IMR-90 (cell line): Measurements from ENCODE around the gene THEM4. TPM values are rescaled to one million over a fixed set of nuclear protein-coding genes. Genes with fewer than 3 reads are reported as not detected.
A peak's percentile ranks its signal among the peaks of the same experiment; 100 is the strongest.

Experiments used
- ATAC-seq: fragments of 200-7000 bp; cut with Tn5 transposase; 2 replicates; pipeline ENCODE4 v1.9.1; 2020; ENCODE audit warnings: low read depth, mild to moderate bottlenecking, moderate library complexity
- BruUV-seq: library from RNA; stranded (reverse); fragments of 400-500 nt; replicated peaks from 2 replicates; lab custom pipeline; 2021; lab: Mats Ljungman, UMichigan
- CTCF ChIA-PET: fragments of 300-600 bp; formaldehyde crosslinking; extraction: SDS; loops from one replicate; lab custom pipeline; 2021; ENCODE audit warnings: antibody characterized with exemption; lab: Yijun Ruan, JAX
- POLR2A ChIA-PET: fragments of 300-600 bp; sonication (Branson Sonifier 250); formaldehyde crosslinking; loops from one replicate; lab custom pipeline; 2022; ENCODE audit warnings: antibody characterized with exemption; ENCODE audit not compliant: unreplicated experiment; lab: Charles Lee
- DNase-seq: peaks from one replicate; pipeline ENCODE4 v3.0.0; 2013
- H2AFZ ChIP-seq: replicated peaks from 2 replicates; pipeline ENCODE3; 2013; ENCODE audit warnings: low read length, mild to moderate bottlenecking; ENCODE audit not compliant: poor library complexity
- H2AK5ac ChIP-seq: 2 replicates; pipeline ENCODE4 v1.6.1; 2013; ENCODE audit warnings: low read depth, low read length, inconsistent platforms
- H2AK9ac ChIP-seq: replicated peaks from 2 replicates; pipeline ENCODE3; 2013; ENCODE audit warnings: mild to moderate bottlenecking, low read depth, low read length, moderate library complexity; ENCODE audit not compliant: poor library complexity
- H2BK120ac ChIP-seq: 2 replicates; pipeline ENCODE4 v1.6.1; 2013; ENCODE audit warnings: low read depth, low read length, inconsistent platforms
- H2BK15ac ChIP-seq: 3 replicates; pipeline ENCODE4 v1.6.1; 2013; ENCODE audit warnings: low read depth, low read length, inconsistent platforms
- H2BK20ac ChIP-seq: 2 replicates; pipeline ENCODE4 v1.6.1; 2013; ENCODE audit warnings: low read depth, mild to moderate bottlenecking, inconsistent platforms, low read length, moderate library complexity
- H2BK5ac ChIP-seq: 2 replicates; pipeline ENCODE4 v1.6.1; 2013; ENCODE audit warnings: mild to moderate bottlenecking, low read depth, low read length, inconsistent platforms; ENCODE audit not compliant: poor library complexity, severe bottlenecking
- H3K14ac ChIP-seq: replicated peaks from 2 replicates; pipeline ENCODE4 v1.6.1; 2013; ENCODE audit warnings: low read depth, low read length, inconsistent platforms
- H3K18ac ChIP-seq: 2 replicates; pipeline ENCODE4 v1.6.1; 2013; ENCODE audit warnings: low read depth, low read length, control low read depth
- H3K23ac ChIP-seq: 2 replicates; pipeline ENCODE4 v1.6.1; 2013; ENCODE audit warnings: low read depth, low read length, inconsistent platforms
- H3K27ac ChIP-seq: 2 replicates; pipeline ENCODE4 v1.5.1; 2013; ENCODE audit warnings: mild to moderate bottlenecking, control low read depth, low read length; ENCODE audit not compliant: insufficient read depth
- H3K27me3 ChIP-seq: 2 replicates; pipeline ENCODE4 v1.6.1; 2013; ENCODE audit warnings: low read length; ENCODE audit not compliant: control insufficient read depth, insufficient read depth
- H3K36me3 ChIP-seq: 2 replicates; pipeline ENCODE4 v1.6.1; 2013; ENCODE audit warnings: low read length, mixed read lengths; ENCODE audit not compliant: control insufficient read depth, insufficient read depth
- H3K4ac ChIP-seq: 2 replicates; pipeline ENCODE4 v1.6.1; 2013; ENCODE audit warnings: low read depth, low read length, inconsistent platforms
- H3K4me1 ChIP-seq: 2 replicates; pipeline ENCODE4 v1.6.1; 2013; ENCODE audit warnings: low read length, mixed read lengths; ENCODE audit not compliant: control insufficient read depth, insufficient read depth
- H3K4me2 ChIP-seq: 2 replicates; pipeline ENCODE4 v1.6.1; 2013; ENCODE audit warnings: low read depth, mild to moderate bottlenecking, control low read depth, low read length, moderate library complexity
- H3K4me3 ChIP-seq: 2 replicates; pipeline ENCODE4 v1.5.1; 2013; ENCODE audit warnings: low read depth, mild to moderate bottlenecking, control low read depth, low read length, moderate library complexity; ENCODE audit not compliant: insufficient read depth
- H3K56ac ChIP-seq: 2 replicates; pipeline ENCODE4 v1.6.1; 2013; ENCODE audit warnings: low read length, inconsistent platforms; ENCODE audit not compliant: insufficient read depth; ENCODE audit errors: extremely low read depth
- H3K79me1 ChIP-seq, 2 experiments: 2 replicates each; pipeline ENCODE4 v1.6.1; 2013; ENCODE audit warnings: low read length in 2 of 2, inconsistent platforms in 1 of 2, low read depth in 1 of 2
- H3K9ac ChIP-seq: 2 replicates; pipeline ENCODE4 v1.6.1; 2013; ENCODE audit warnings: low read depth, low read length, control low read depth
- H3K9me1 ChIP-seq: 2 replicates; pipeline ENCODE4 v1.6.1; 2013; ENCODE audit warnings: low read length, inconsistent platforms; ENCODE audit not compliant: insufficient read depth
- H3K9me3 ChIP-seq: 2 replicates; pipeline ENCODE4 v1.6.1; 2013; ENCODE audit warnings: low read length; ENCODE audit not compliant: control insufficient read depth, insufficient read depth
- H4K20me1 ChIP-seq: 2 replicates; pipeline ENCODE4 v1.6.1; 2013; ENCODE audit warnings: low read length, inconsistent platforms; ENCODE audit not compliant: insufficient read depth
- H4K5ac ChIP-seq: 2 replicates; pipeline ENCODE4 v1.6.1; 2013; ENCODE audit warnings: mild to moderate bottlenecking, low read depth, low read length, control low read depth
- H4K8ac ChIP-seq, 2 experiments: 2 replicates each; pipeline ENCODE4 v1.6.1; 2013; ENCODE audit warnings: low read depth in 2 of 2, low read length in 2 of 2, control low read depth in 1 of 2, inconsistent platforms in 1 of 2
- H4K91ac ChIP-seq: 2 replicates; pipeline ENCODE4 v1.6.1; 2013; ENCODE audit warnings: low read depth, low read length, inconsistent platforms; ENCODE audit not compliant: insufficient read depth
- CEBPB ChIP-seq: IDR thresholded peaks from 2 replicates; pipeline ENCODE4 v1.6.1; 2012; ENCODE audit warnings: low read depth, low read length, improper control_type of control experiment
- FOS ChIP-seq: fragments of 150-350 bp; IDR thresholded peaks from 2 replicates; pipeline ENCODE4 v1.6.1; 2016; ENCODE audit warnings: low read depth, low read length
- MAZ ChIP-seq: IDR thresholded peaks from 2 replicates; pipeline ENCODE4 v1.6.1; 2012; ENCODE audit warnings: low read depth, mild to moderate bottlenecking, low read length, improper control_type of control experiment, moderate library complexity, borderline replicate concordance
- NFE2L2 ChIP-seq: fragments of 150-350 bp; IDR thresholded peaks from 2 replicates; pipeline ENCODE4 v1.6.1; 2016; ENCODE audit warnings: low read depth, mild to moderate bottlenecking, low read length
- RCOR1 ChIP-seq: IDR thresholded peaks from 2 replicates; pipeline ENCODE4 v1.6.1; 2012; ENCODE audit warnings: mild to moderate bottlenecking, low read length, improper control_type of control experiment; ENCODE audit not compliant: insufficient replicate concordance
- WGBS, 2 experiments: methylation state at CpG; one replicate each; pipeline versions ENCODE4 v1.1.5 to v1.1.7; 2013; ENCODE audit warnings: missing lambda C conversion rate in 2 of 2; ENCODE audit not compliant: insufficient read length in 1 of 2; ENCODE audit errors: extremely low coverage in 2 of 2; 5-methylcytosine and 5-hydroxymethylcytosine counted together
- dilution Hi-C: fragments of 300-500 bp; cut with HindIII; formaldehyde crosslinking; loops from one replicate; pipeline ENCODE4 v1.14.3; 2018; ENCODE audit warnings: low sequenced_read_pairs; ENCODE audit not compliant: unreplicated experiment
- in situ Hi-C: fragments of 300-500 bp; cut with MboI; formaldehyde crosslinking; loops from 3 replicates; pipeline ENCODE4 v1.14.3; 2019; ENCODE audit warnings: low sequenced_read_pairs, inconsistent platforms, mixed read lengths
- intact Hi-C: fragments of 100-400 bp; cut with micrococcal nuclease; formaldehyde crosslinking; loops from 2 replicates; pipeline ENCODE4 v1.10.0; 2022
- polyA plus RNA-seq, 3 experiments: library from polyadenylated mRNA; depleted of rRNA; stranded (reverse); fragments of >200 nt; gene quantifications; 2 replicates each; pipeline ENCODE4 v1.2.3, GENCODE V29; 2012; ENCODE audit warnings: low replicate concordance in 1 of 3
- total RNA-seq: library from RNA; depleted of rRNA; stranded (reverse); fragments of >200 nt; gene quantifications from 2 replicates; pipeline ENCODE4 v1.2.3, GENCODE V29; 2012
- TF ChIP-seq, protein P1 (sequence below): fragments of 150-350 bp; IDR thresholded peaks from 2 replicates; pipeline ENCODE4 v1.6.1; 2016; ENCODE audit warnings: low read depth, mild to moderate bottlenecking, low read length, moderate library complexity, borderline replicate concordance

THEM4 gene
- total and polyA plus RNA-seq, 2 of the 4 experiments (the other 2 are of a cell fraction), result 7.3 to 15.7 TPM

DNA sequence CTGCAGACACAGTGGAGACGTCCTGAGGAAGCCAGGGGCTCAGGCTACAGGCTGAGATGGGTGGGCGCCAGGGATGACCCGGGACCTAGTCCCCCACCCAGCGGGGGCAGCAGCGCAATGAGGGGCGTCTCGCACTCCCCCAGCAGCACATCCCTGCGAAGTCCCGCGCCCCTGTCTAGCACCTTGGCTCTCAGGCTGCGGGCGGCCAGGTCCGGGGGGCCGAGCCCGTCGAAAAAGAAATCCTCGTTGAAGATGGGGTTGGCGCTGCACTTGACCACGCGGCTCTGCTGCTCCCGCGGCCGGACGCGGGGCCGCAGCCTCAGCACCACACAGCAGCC lies 71.5 kb downstream of the THEM4 start:
- H2BK15ac ChIP-seq, result no peak overlapping the region
- H3K9me3 ChIP-seq, result no peaks in the 10 kb centered on the region
- no peaks in the 10 kb centered on the region for H3K79me1 ChIP-seq
- H3K56ac ChIP-seq, result no peak overlapping the region
- no peak for ATAC-seq
- H3K4ac ChIP-seq, result no peak overlapping the region
- H2AK9ac ChIP-seq, result no peak overlapping the region
- H4K8ac ChIP-seq, result no peak overlapping the region
- in situ Hi-C loops (no loop called here), dilution Hi-C loops (no loop called here), intact Hi-C loops (loop anchor here (5.0 to 10.0 kb wide), 2 partner anchors 76 to 293 kb away; partner anchors contain the start of genes MRPL9 and TUFT1)
- no peak overlapping the region for H3K27ac ChIP-seq
- H3K4me1 ChIP-seq, result no peaks in the 10 kb centered on the region; the same call in 1 of the 2 replicates
- no peak overlapping the region for H4K5ac ChIP-seq
- no peak overlapping the region for H2BK20ac ChIP-seq
- no peak overlapping the region; the same call in 1 of the 2 replicates for H3K4me3 ChIP-seq
- no peak for DNase-seq
- peak overlapping the region; percentile 55 for H3K4me2 ChIP-seq
- H2AFZ ChIP-seq, result peak overlapping the region; percentile 86
- no peak overlapping the region for H3K9ac ChIP-seq
- H3K36me3 ChIP-seq, result no peaks in the 10 kb centered on the region
- no peak overlapping the region for H2BK120ac ChIP-seq
- H3K27me3 ChIP-seq, result peaks cover 62% of the 10 kb centered on the region
- ChIA-PET POLR2A (no interaction called here), CTCF (no interaction called here)
- BruUV-seq, result no TSS peak
- H3K18ac ChIP-seq, result no peak overlapping the region
- WGBS, 2 experiments, result 4% methylated on average over 17 of the region's 26 CpGs; no CpG with 5 or more reads in 1 of the 2 experiments
- no peak overlapping the region for H2BK5ac ChIP-seq
- H3K9me1 ChIP-seq, result no peaks in the 10 kb centered on the region
- TF ChIP-seq RCOR1 (no peak), MAZ (no peak), CEBPB (no peak), NFE2L2 (no peak), FOS (no peak)
- TF ChIP-seq, protein P1, sequence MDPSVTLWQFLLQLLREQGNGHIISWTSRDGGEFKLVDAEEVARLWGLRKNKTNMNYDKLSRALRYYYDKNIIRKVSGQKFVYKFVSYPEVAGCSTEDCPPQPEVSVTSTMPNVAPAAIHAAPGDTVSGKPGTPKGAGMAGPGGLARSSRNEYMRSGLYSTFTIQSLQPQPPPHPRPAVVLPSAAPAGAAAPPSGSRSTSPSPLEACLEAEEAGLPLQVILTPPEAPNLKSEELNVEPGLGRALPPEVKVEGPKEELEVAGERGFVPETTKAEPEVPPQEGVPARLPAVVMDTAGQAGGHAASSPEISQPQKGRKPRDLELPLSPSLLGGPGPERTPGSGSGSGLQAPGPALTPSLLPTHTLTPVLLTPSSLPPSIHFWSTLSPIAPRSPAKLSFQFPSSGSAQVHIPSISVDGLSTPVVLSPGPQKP, result no peak
- no peak overlapping the region for H3K23ac ChIP-seq
- H4K20me1 ChIP-seq, result no peaks in the 10 kb centered on the region
- no peak overlapping the region for H2AK5ac ChIP-seq
- no peak overlapping the region for H4K91ac ChIP-seq
- H3K14ac ChIP-seq, result no peak overlapping the region
